ENCODE data around the gene ROBO2. TPM values are rescaled to one million over a fixed set of nuclear protein-coding genes. Genes with fewer than 3 reads are reported as not detected.

Gene ROBO2
- total and polyA plus RNA-seq, 7 donors = 0.23 to 2.9 (median 0.38) TPM; not detected in 1

- Histone ChIP-seq H3K9me3 (no peaks in the 10 kb centered on the region), H3K27me3 (no peaks in the 10 kb centered on the region), H3K4me1 (peaks cover 0 to 4% (median 0%) of the 10 kb centered on the region in 4 donors), H3K36me3 (no peaks in the 10 kb centered on the region), H3K27ac (no peak overlapping the region), H3K4me3 (no peak overlapping the region)
- 26 to 49% methylated on average over 5 of the region's 5 CpGs for WGBS, 2 donors
- intact Hi-C loops (cut with DNase I) = no loop called here
- TF ChIP-seq POLR2A (IDR thresholded peaks at IDR 0.05) = no peak
- TF ChIP-seq EP300 (IDR thresholded peaks at IDR 0.05) = no peak
- no peak for TF ChIP-seq POLR2AphosphoS5 (IDR thresholded peaks at IDR 0.05)
- TF ChIP-seq CTCF (IDR thresholded peaks at IDR 0.05) = no peak
- no peak for DNase-seq
Measured at GRCh38 chr3:77179762-77180161, 139.9 kb downstream of the ROBO2 start.

GRCh38 chr3:77182341-77182740 is 142.4 kb downstream of the ROBO2 start:
- TF ChIP-seq CTCF (IDR thresholded peaks at IDR 0.05) (no peak), EP300 (IDR thresholded peaks at IDR 0.05) (no peak), POLR2A (IDR thresholded peaks at IDR 0.05) (no peak), POLR2AphosphoS5 (IDR thresholded peaks at IDR 0.05) (no peak)
- intact Hi-C loops (cut with DNase I) = no loop called here
- Histone ChIP-seq H3K36me3 (no peaks in the 10 kb centered on the region), H3K4me1 (peaks cover 0 to 4% (median 0%) of the 10 kb centered on the region in 4 donors), H3K27me3 (no peaks in the 10 kb centered on the region), H3K9me3 (no peaks in the 10 kb centered on the region), H3K4me3 (no peak overlapping the region), H3K27ac (no peak overlapping the region)
- WGBS, 2 donors = 82 to 85% methylated on average over 4 of the region's 4 CpGs
- no peak for DNase-seq

DNA sequence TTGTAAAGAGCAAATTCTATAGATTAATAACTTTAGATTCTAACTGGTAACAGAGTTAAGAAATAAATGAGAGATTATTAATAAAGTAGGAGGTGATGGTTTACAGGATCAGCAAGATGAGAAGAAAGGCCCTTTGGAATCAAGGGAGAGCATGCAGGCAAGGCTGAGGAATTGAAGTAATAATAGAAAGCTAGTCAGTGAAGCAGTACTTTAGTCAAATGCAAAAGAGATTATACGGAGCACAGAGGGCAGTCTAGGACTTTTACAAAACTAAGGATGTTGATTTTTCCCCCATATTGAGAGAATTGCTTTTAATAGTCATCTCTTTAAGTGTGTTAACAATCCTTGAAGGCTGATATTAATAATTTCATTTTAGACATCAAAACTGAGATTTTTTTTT is 146.4 kb downstream of the ROBO2 start:
- Histone ChIP-seq H3K27me3 (no peaks in the 10 kb centered on the region), H3K4me1 (peaks cover 0 to 12% (median 7%) of the 10 kb centered on the region in 4 donors), H3K27ac (no peak overlapping the region), H3K4me3 (no peak overlapping the region), H3K9me3 (no peaks in the 10 kb centered on the region), H3K36me3 (no peaks in the 10 kb centered on the region)
- WGBS, 2 donors = 69 to 78% methylated on average over 1 of the region's 1 CpG
- DNase-seq = no peak
- intact Hi-C loops (cut with DNase I) = no loop called here
- no peak for TF ChIP-seq POLR2A (IDR thresholded peaks at IDR 0.05)
- TF ChIP-seq EP300 (IDR thresholded peaks at IDR 0.05) = no peak
- no peak for TF ChIP-seq CTCF (IDR thresholded peaks at IDR 0.05)
- no peak for TF ChIP-seq POLR2AphosphoS5 (IDR thresholded peaks at IDR 0.05)

DNA sequence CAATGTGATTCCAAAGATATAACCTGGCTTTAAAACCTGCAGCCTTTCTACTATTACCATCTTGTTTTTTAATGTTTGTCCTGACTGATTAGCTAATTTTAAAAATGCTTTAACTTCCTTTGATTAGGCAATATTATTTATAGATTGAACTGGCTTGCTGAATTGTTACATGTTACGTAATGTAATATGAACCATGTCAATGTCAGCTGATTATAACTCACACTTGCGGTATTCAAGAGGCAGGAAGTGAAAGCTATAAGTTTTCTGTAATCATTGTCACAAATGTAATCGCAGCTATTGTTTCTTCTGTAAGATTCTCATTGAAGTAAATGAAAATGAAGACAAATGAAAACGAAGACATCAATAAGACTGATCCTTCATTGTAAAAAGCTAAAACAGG is 146.8 kb downstream of the ROBO2 start:
- H3K9me3 ChIP-seq = no peaks in the 10 kb centered on the region
- no peak for TF ChIP-seq POLR2A (IDR thresholded peaks at IDR 0.05)
- TF ChIP-seq POLR2AphosphoS5 (IDR thresholded peaks at IDR 0.05) = no peak
- no peak for TF ChIP-seq EP300 (IDR thresholded peaks at IDR 0.05)
- TF ChIP-seq CTCF (IDR thresholded peaks at IDR 0.05) = no peak
- intact Hi-C loops (cut with DNase I) = no loop called here
- no peak for DNase-seq
- no peaks in the 10 kb centered on the region for H3K27me3 ChIP-seq
- 48 to 55% methylated on average over 4 of the region's 4 CpGs for WGBS, 2 donors
- peaks cover 0 to 12% (median 8%) of the 10 kb centered on the region in 4 donors for H3K4me1 ChIP-seq
- no peak overlapping the region for H3K27ac ChIP-seq
- no peak overlapping the region for H3K4me3 ChIP-seq
- H3K36me3 ChIP-seq = no peaks in the 10 kb centered on the region

- peaks cover 0 to 12% (median 8%) of the 10 kb centered on the region in 4 donors for H3K4me1 ChIP-seq
- no peak overlapping the region for H3K27ac ChIP-seq
- no peak for DNase-seq
- H3K4me3 ChIP-seq = no peak overlapping the region
- WGBS, 2 donors = 77 to 90% methylated on average over 2 of the region's 2 CpGs
- H3K9me3 ChIP-seq = no peaks in the 10 kb centered on the region
- H3K36me3 ChIP-seq = no peaks in the 10 kb centered on the region
- TF ChIP-seq POLR2A (IDR thresholded peaks at IDR 0.05) = peak in 1 of 2 donors; percentile 4
- no peak for TF ChIP-seq POLR2AphosphoS5 (IDR thresholded peaks at IDR 0.05)
- no peak for TF ChIP-seq CTCF (IDR thresholded peaks at IDR 0.05)
- intact Hi-C loops (cut with DNase I) = no loop called here
- no peaks in the 10 kb centered on the region for H3K27me3 ChIP-seq
Measured at GRCh38 chr3:77188210-77188609, 148.3 kb downstream of the ROBO2 start.
